H1 (cell line): ENCODE data around the gene HTR5A. TPM values are rescaled to one million over a fixed set of nuclear protein-coding genes. Genes with fewer than 3 reads are reported as not detected.

Source experiments
- HDAC6 ChIP-seq: IDR thresholded peaks from one replicate; pipeline ENCODE4 v1.7.1; 2012; ENCODE audit warnings: low read depth, mild to moderate bottlenecking, inconsistent platforms, low read length, moderate library complexity
- SP2 ChIP-seq: IDR thresholded peaks from 2 replicates; pipeline ENCODE4 v1.6.1; 2012; ENCODE audit warnings: mild to moderate bottlenecking, low read length, inconsistent platforms
- polyA plus RNA-seq, 7 experiments: library from polyadenylated mRNA; depleted of rRNA in 3 of 7; stranded (reverse) in 5 of 7; unstranded in 2 of 7; fragments of >200 nt in 5 of 7; fragments of 200-250 nt in 2 of 7; gene quantifications; 1 replicate in 5 of 7; 2 replicates in 1 of 7; 4 replicates in 1 of 7; pipeline versions ENCODE4 v1.2.1 to v1.2.3, GENCODE V29; 2011 to 2013; ENCODE audit warnings: missing spikeins in 2 of 7, mixed read lengths in 2 of 7
- total RNA-seq: library from RNA; stranded (reverse); fragmentation: NEBNext Ultra II Directional; extraction: Animal tissue kit (Norgen Biotek cat#: 25700); gene quantifications from 2 replicates; pipeline ENCODE4 v1.2.1, GENCODE V29; 2021

HTR5A gene
- total and polyA plus RNA-seq, 2 of the 8 experiments (the other 6 are each of a cell fraction or from before 2014, with no cell fraction given) = 0.02 TPM; not detected in 1

DNA sequence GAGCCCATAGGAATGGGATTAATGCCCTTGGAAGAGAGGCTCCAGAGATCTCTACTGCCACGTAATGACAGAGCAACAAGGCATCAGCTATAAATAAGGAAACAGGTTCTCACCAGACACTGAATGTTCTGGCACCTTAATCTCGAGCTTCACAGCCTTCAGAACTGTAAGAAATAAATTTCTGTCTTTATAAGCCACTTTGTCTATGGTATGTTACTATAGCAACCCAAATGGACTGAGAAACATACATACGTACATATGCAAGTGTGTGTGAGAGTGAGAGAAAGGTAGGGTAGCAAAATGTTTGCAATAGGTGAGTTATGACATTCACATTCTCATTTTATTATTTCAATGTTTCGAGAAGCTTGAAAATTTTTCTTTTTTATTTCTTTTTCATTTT is 22.1 kb upstream of the HTR5A start (continued):
- TF ChIP-seq SP2 (no peak), HDAC6 (no peak)
- TF ChIP-seq, all 59 proteins: peak for 0
